Measurements from ENCODE around the gene ZFPM1.

Gene ZFPM1

DNA sequence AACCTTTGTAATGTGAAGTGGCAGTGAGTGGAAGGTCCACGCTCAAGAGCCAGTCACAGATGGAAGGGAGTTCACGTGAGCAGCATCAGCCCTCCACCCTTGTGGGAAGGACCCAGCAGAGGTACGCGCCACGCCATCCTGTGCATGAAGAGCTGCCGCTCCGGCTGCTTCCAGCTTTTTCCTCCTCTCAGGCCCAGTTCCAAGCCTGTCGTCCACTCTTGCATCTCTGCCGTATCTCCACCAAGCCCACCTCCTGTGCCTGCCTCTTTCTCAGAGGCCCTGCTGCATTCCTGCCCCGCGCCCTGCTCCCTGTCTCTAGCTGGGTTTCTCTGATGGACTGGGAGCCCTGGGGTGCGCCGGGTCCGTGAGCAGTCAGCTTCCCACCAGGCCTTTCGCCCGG lies 127.3 kb downstream of the ZFPM1 start:
- no peak for DNase-seq (ENCODE audit: low spot score)
- TF ChIP-seq, protein P1, sequence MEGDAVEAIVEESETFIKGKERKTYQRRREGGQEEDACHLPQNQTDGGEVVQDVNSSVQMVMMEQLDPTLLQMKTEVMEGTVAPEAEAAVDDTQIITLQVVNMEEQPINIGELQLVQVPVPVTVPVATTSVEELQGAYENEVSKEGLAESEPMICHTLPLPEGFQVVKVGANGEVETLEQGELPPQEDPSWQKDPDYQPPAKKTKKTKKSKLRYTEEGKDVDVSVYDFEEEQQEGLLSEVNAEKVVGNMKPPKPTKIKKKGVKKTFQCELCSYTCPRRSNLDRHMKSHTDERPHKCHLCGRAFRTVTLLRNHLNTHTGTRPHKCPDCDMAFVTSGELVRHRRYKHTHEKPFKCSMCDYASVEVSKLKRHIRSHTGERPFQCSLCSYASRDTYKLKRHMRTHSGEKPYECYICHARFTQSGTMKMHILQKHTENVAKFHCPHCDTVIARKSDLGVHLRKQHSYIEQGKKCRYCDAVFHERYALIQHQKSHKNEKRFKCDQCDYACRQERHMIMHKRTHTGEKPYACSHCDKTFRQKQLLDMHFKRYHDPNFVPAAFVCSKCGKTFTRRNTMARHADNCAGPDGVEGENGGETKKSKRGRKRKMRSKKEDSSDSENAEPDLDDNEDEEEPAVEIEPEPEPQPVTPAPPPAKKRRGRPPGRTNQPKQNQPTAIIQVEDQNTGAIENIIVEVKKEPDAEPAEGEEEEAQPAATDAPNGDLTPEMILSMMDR (IDR thresholded peaks at IDR 0.05; ENCODE audit: extremely low read depth, missing control alignments), result no peak

DNA sequence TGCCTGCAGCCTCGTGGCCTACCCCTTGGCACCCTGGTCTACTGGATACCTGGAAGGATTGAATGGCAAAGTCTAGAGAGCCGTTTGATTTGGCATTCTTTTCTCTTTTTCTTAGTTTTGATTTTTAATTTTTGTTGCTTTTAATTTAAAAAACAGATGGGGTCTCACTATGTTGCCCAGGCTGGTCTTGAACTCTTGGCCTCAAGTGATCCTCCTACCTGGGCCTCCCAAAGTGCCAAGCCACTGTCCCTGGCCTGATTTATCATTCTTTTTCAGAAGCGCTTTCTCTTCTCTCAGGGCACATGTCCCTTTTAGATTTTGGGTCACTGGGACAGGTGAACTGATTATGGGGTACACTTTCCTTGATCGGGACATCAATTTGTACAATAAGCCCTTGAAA lies 128.0 kb downstream of the ZFPM1 start:
- TF ChIP-seq, protein P1 (IDR thresholded peaks at IDR 0.05; ENCODE audit: extremely low read depth, missing control alignments), result no peak
- DNase-seq (ENCODE audit: low spot score), result no peak

DNA sequence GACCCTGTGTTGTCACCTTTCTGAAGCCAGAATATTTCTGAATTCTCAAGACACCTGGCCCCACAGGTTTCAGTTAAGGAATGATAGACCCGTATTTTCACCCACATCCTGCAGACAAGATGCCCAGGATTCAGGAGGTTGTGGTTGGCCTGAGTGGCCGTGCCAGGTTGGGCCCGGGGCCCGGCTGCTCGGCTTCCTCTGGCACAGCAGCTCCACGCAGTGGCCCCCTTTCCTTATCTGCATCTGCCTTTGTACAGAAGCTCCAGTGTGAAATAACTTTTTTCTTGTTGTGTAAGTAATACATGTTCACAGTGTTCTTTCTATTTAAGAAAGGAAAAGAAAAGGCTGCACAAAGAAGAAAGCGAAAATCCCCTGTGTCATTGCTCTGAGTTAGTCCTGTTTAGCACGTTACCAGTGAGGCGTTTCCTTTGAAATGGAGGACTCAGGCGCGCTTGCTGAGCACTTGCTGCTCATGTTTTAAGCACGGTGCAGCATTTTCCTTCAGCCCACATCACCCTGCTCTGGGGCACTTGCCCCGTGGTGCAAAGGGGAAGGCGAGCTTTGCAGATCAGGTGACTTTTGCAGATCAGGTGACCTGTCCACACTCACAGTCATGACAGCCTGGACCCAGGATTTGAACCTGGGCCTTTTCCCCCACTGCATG lies 130.0 kb downstream of the ZFPM1 start:
- no peak for DNase-seq (ENCODE audit: low spot score)

DNA sequence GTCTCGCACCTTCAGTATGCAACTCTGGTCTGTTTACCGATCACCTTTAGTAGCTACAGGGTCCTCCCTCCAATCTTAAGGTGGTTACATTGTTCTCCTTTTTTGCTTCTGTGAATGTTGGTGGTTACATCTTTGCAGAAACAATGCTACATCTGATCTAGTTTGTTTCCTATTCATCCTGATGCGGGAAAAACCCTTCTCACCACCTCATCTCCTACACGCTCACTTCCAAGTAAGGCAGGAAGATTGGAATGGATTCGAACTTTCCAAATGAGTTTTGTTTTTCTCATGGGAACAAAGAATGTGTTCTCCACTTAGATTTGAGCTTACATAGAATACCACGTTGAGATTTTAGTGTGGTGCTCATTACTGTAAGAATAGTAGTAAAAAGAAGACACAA lies 131.6 kb downstream of the ZFPM1 start:
- DNase-seq (ENCODE audit: low spot score), result no peak
- TF ChIP-seq, protein P1 (IDR thresholded peaks at IDR 0.05; ENCODE audit: extremely low read depth, missing control alignments), result no peak

More for the DNA sequence above, 130.0 kb downstream of the ZFPM1 start:
- TF ChIP-seq, protein P1 (IDR thresholded peaks at IDR 0.05; ENCODE audit: extremely low read depth, missing control alignments), result no peak

DNA sequence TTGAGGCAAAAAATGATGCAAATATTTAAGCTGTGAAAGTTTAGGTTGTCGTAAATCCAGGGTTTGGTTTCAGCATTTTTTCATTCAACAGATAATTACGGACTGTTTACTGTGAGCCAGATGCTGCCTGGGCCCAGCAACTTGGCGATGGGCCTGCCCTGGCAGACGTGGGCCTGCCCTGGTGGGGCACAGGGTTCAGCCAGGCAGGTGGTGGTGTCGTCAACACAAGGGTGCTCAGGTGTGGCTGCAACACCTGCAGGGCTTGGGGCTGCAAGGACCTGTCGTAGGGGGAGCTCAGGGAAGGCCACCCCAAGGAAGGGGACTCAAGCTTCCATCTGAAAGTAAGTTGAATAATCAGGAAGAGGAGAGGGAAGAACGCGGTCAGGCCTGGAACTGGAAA lies 132.2 kb downstream of the ZFPM1 start:
- TF ChIP-seq, protein P1 (IDR thresholded peaks at IDR 0.05; ENCODE audit: extremely low read depth, missing control alignments), result no peak
- no peak for DNase-seq (ENCODE audit: low spot score)

DNA sequence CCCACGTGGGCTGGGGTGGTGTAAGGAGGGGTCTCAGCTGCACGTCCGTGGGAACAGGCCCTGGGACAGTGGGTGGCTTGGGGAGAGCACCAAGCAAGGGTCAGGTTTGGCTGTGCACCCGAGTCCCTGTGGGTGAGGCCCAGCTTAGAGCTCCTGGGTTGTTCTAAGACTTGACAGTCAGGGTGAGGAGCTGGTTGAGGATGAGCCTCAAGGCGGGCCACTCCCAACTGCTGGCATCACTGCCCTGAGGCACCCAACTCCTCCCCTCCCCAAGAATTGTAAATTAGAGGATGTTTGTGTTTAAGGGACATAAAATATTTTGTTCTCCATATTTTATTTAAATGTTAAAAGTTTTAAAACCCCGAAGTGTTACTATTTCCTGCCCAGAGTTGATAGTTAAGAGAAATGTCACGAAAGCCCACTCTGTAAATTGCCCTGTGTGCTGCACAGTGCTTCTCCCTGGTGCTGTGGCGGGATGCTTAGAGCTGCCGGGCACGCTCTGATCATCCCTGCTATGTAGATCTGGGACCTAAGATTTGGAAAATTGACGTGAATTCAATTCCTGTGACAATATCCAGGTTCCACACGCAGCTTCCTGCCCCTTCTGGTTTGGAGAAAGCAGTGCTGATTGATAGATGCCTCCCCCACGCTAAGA lies 133.0 kb downstream of the ZFPM1 start:
- no peak for DNase-seq (ENCODE audit: low spot score)
- TF ChIP-seq, protein P1 (IDR thresholded peaks at IDR 0.05; ENCODE audit: extremely low read depth, missing control alignments), result no peak
